MCF 10A (cell line): ENCODE measurements around the gene KLHL35. TPM values are rescaled to one million over a fixed set of nuclear protein-coding genes. Genes with fewer than 3 reads are reported as not detected.

Experiments
- BruUV-seq: library from RNA; stranded (reverse); fragments of 400-500 nt; replicated peaks from 2 replicates; lab custom pipeline; 2021; lab: Mats Ljungman, UMichigan
- CTCF ChIA-PET: fragments of 300-600 bp; sonication (Branson Sonifier 250); formaldehyde crosslinking; extraction: SDS; loops from one replicate; lab custom pipeline; 2021; ENCODE audit warnings: antibody characterized with exemption, inconsistent platforms; lab: Yijun Ruan, JAX
- POLR2A ChIA-PET: fragments of 300-600, 350-650 bp; sonication (Branson Sonifier 250); formaldehyde crosslinking; extraction: SDS; loops from one replicate; lab custom pipeline; 2020; ENCODE audit warnings: antibody characterized with exemption, inconsistent platforms; lab: Yijun Ruan, JAX
- DNase-seq: peaks from one replicate; pipeline ENCODE4 v3.0.0-alpha.2; 2018; ENCODE audit not compliant: unreplicated experiment
- H3K27ac Mint-ChIP-seq: one replicate; pipeline ENCODE4 v1.8.0; 2022; ENCODE audit warnings: mild to moderate bottlenecking, low read depth, mixed read lengths; ENCODE audit not compliant: unreplicated experiment
- H3K27me3 Mint-ChIP-seq: one replicate; pipeline ENCODE4 v1.8.0; 2022; ENCODE audit warnings: mixed read lengths; ENCODE audit not compliant: insufficient read depth, unreplicated experiment
- H3K36me3 Mint-ChIP-seq: one replicate; pipeline ENCODE4 v1.8.0; 2022; ENCODE audit warnings: mild to moderate bottlenecking, moderate library complexity, mixed read lengths; ENCODE audit not compliant: insufficient read depth, unreplicated experiment
- H3K4me1 Mint-ChIP-seq: one replicate; pipeline ENCODE4 v1.8.0; 2022; ENCODE audit warnings: mixed read lengths; ENCODE audit not compliant: insufficient read depth, unreplicated experiment
- H3K4me3 Mint-ChIP-seq: one replicate; pipeline ENCODE4 v1.8.0; 2022; ENCODE audit warnings: mild to moderate bottlenecking, moderate library complexity, mixed read lengths; ENCODE audit not compliant: unreplicated experiment
- H3K9me3 Mint-ChIP-seq: one replicate; pipeline ENCODE4 v1.8.0; 2022; ENCODE audit warnings: mixed read lengths; ENCODE audit not compliant: unreplicated experiment
- intact Hi-C: fragments of 100-400 bp; cut with micrococcal nuclease; formaldehyde crosslinking; loops from 2 replicates; pipeline ENCODE4 v1.14.1; 2022
- total RNA-seq: library from RNA; stranded (reverse); gene quantifications from 2 replicates; pipeline ENCODE4 v1.2.3, GENCODE V29; 2022
- TF ChIP-seq, protein P1 (sequence below): fragments of 200-600 bp; IDR thresholded peaks from one replicate; pipeline ENCODE4 v1.8.0; 2022; ENCODE audit warnings: antibody characterized with exemption, mild to moderate bottlenecking; ENCODE audit not compliant: unreplicated experiment

Gene KLHL35
- total RNA-seq, 1 experiment from 2014 or later, result not detected

GRCh38 chr11:75480185-75481175 lies 47.5 kb upstream of the KLHL35 start:
- no TSS peak for BruUV-seq
- TF ChIP-seq, protein P1, sequence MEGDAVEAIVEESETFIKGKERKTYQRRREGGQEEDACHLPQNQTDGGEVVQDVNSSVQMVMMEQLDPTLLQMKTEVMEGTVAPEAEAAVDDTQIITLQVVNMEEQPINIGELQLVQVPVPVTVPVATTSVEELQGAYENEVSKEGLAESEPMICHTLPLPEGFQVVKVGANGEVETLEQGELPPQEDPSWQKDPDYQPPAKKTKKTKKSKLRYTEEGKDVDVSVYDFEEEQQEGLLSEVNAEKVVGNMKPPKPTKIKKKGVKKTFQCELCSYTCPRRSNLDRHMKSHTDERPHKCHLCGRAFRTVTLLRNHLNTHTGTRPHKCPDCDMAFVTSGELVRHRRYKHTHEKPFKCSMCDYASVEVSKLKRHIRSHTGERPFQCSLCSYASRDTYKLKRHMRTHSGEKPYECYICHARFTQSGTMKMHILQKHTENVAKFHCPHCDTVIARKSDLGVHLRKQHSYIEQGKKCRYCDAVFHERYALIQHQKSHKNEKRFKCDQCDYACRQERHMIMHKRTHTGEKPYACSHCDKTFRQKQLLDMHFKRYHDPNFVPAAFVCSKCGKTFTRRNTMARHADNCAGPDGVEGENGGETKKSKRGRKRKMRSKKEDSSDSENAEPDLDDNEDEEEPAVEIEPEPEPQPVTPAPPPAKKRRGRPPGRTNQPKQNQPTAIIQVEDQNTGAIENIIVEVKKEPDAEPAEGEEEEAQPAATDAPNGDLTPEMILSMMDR, result no peak
- Mint-ChIP-seq H3K36me3 (no peaks in the 10 kb centered on the region), H3K27me3 (no peaks in the 10 kb centered on the region), H3K4me1 (no peaks in the 10 kb centered on the region), H3K9me3 (no peaks in the 10 kb centered on the region), H3K4me3 (no peak overlapping the region), H3K27ac (no peak overlapping the region)
- DNase-seq, result no peak
- intact Hi-C loops, result no loop called here
- CTCF ChIA-PET, result interaction anchor here (0.6 to 1.0 kb wide), 3 partner anchors 9 to 417 kb away, joined by 3 to 4 read pairs (median 3); no protein-coding TSS in a partner anchor
- POLR2A ChIA-PET, result no interaction called here

DNA sequence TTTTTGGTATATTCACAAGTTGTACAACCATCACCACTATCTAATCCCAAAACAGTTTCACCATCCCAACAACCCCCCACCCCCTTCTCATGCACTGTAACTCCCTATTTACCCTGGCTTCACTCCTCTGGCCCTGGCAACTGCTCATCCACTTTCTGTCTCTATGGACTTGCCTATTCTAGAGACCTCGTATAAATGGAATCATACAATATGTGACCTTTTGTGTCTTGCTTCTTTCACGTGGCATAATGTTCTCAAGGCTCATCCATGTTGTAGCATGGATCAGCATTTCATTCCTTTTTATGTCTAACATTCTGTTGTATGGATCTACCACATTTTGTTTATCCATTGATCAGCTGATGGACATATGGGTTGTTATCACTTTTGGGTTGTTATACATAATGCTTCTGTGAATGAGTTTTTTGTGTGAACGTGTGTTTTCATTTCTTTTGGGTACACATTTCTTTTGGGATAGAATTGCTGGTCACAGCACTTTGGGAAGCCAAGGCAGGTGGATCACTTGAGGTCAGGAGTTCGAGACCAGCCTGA lies 46.7 kb upstream of the KLHL35 start:
- CTCF ChIA-PET, result no interaction called here
- POLR2A ChIA-PET, result no interaction called here
- H3K27ac Mint-ChIP-seq, result no peak overlapping the region
- H3K27me3 Mint-ChIP-seq, result no peaks in the 10 kb centered on the region
- TF ChIP-seq, protein P1, result no peak
- no peaks in the 10 kb centered on the region for H3K36me3 Mint-ChIP-seq
- H3K4me1 Mint-ChIP-seq, result no peaks in the 10 kb centered on the region
- BruUV-seq, result no TSS peak
- intact Hi-C loops, result no loop called here
- no peaks in the 10 kb centered on the region for H3K9me3 Mint-ChIP-seq
- DNase-seq, result no peak
- no peak overlapping the region for H3K4me3 Mint-ChIP-seq

DNA sequence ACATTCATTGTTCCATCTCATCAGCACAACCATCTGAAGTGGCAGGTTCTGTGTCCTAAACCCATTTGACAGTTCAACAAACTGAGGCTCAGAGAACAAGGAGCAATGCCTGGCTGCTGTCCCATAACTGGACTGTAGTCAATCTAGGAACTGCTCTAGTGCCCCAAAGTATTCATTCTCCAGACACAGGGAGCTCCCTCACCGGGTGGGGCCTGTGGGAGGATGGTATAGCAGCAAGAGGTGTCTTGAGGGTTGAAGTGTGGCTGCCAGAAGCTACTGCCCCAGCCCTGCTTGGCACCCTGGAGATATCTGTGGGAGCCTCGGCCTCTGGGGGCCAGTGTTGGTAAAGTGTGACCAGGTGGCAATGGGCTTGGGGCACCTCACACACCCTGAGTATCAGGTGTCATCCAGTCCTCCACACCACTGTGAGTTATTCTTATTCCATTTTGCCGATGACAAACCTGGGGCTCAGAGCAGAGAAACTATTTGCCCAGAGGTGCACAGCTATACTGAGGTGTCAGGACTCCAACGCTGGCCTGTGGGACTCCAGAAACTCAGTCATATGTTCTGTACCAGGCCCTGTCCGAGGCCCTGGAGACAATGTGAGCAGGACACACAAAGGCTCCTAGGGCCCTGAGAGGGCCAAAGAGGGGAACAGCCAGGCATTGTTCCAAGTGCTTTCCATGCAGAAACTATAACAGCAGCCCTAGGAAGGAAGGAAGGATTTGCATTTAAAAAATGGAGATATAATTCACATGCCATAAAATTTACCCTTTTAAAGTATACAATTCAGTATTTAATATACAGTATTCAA lies 46.0 kb upstream of the KLHL35 start:
- no peak for DNase-seq
- Mint-ChIP-seq H3K27me3 (no peaks in the 10 kb centered on the region), H3K9me3 (no peaks in the 10 kb centered on the region), H3K4me3 (no peak overlapping the region), H3K27ac (no peak overlapping the region), H3K4me1 (no peaks in the 10 kb centered on the region), H3K36me3 (no peaks in the 10 kb centered on the region)
- CTCF ChIA-PET, result interaction anchor here (0.6 kb wide), 2 partner anchors 14 to 271 kb away, joined by 3 read pairs; no protein-coding TSS in a partner anchor
- BruUV-seq, result no TSS peak
- intact Hi-C loops, result no loop called here
- TF ChIP-seq, protein P1, result no peak
- POLR2A ChIA-PET, result no interaction called here
